ENCODE data around the gene AGBL1.

AGBL1 gene

DNA sequence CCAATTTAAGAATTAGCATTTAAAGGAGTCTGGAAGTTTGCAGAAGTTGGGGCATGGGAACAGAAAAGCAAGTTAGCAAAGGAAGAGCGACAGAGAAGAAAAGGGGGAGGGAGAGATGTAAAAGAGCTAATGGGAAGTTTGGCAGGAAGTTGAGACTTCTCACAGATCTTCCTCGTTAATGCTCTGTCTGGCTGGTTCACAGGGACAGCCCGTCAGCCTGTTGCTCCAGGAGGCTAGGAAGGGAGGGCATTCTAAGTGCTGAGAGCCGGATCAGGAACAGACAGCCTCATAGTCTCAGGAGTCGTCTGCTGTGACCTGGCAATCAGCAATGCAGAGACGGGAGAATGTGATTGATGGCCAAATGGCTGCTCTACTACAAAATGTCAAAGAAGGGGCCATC lies 150.3 kb downstream of the AGBL1 start:
- no peak for DNase-seq (ENCODE audit: low read depth)
- H3K4me3 ChIP-seq (ENCODE audit: low read depth, low read length): no peak overlapping the region
- TF ChIP-seq, protein P1, sequence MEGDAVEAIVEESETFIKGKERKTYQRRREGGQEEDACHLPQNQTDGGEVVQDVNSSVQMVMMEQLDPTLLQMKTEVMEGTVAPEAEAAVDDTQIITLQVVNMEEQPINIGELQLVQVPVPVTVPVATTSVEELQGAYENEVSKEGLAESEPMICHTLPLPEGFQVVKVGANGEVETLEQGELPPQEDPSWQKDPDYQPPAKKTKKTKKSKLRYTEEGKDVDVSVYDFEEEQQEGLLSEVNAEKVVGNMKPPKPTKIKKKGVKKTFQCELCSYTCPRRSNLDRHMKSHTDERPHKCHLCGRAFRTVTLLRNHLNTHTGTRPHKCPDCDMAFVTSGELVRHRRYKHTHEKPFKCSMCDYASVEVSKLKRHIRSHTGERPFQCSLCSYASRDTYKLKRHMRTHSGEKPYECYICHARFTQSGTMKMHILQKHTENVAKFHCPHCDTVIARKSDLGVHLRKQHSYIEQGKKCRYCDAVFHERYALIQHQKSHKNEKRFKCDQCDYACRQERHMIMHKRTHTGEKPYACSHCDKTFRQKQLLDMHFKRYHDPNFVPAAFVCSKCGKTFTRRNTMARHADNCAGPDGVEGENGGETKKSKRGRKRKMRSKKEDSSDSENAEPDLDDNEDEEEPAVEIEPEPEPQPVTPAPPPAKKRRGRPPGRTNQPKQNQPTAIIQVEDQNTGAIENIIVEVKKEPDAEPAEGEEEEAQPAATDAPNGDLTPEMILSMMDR (conservative IDR thresholded peaks at IDR 0.05; ENCODE audit: low read depth, low read length): no peak

DNA sequence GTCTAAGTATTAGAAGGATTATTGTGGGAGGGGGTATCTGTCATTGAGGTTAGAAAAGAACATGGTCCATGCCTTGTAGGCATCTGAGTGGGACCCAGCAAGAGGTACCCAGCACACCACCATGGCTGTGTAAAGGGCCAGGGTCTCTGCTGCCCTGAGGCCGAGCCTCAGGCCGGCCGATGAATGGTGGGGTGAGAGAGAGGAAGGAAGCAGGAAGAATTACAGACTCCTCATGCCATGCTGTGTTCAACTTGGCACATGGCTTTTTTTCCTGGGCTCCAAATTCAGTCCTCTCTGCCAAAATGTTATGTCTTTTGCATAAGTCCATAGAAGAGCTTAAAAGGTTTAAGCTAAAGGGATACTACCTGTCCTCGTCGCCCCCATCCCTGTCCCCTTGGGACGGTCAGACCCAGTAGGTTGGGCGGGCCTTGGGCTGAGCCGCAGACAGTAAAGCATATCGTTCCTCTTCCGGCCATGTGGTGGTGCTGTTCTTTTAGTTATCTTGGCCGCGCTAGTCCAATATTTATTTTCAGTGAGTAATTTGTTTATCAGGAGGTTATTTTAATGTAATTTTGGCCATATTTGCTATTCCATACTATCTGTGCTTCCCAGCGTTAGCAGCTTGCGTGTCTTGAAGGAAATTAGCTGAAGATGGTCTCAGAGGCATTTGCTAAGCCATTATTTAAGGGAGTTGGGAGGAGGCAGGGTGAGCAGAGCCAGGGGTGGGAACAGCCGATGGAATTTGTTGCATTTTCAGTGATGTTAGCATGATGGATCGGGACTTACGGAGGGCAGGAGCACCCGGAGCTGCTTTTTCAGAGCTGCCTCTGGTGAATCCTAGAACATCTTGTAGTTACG lies 152.4 kb downstream of the AGBL1 start:
- H3K4me3 ChIP-seq (ENCODE audit: low read depth, low read length): no peak overlapping the region
- TF ChIP-seq, protein P1 (conservative IDR thresholded peaks at IDR 0.05; ENCODE audit: low read depth, low read length): peak; percentile 41
- peak; percentile 20 for DNase-seq (ENCODE audit: low read depth)

DNA sequence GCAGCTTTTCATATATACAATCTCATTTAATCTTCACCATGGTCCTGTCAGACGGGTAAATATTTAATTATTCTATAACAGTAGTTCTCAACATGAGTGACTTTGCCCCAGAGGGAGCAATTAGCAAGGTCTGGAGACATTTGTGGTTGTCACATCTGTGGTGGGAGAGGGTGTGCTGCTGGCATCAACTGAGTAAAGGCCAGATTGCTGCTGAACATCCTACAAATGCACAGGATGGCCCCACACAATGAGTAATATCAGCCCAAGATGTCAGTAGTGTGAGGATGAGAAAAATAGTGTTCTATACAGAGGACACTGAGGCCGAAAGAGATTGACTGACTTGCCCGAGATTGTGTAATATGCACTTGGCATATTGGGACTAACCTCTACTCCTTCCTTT lies 156.0 kb downstream of the AGBL1 start:
- TF ChIP-seq, protein P1 (conservative IDR thresholded peaks at IDR 0.05; ENCODE audit: low read depth, low read length): no peak
- no peak for DNase-seq (ENCODE audit: low read depth)
- no peak overlapping the region for H3K4me3 ChIP-seq (ENCODE audit: low read depth, low read length)

DNA sequence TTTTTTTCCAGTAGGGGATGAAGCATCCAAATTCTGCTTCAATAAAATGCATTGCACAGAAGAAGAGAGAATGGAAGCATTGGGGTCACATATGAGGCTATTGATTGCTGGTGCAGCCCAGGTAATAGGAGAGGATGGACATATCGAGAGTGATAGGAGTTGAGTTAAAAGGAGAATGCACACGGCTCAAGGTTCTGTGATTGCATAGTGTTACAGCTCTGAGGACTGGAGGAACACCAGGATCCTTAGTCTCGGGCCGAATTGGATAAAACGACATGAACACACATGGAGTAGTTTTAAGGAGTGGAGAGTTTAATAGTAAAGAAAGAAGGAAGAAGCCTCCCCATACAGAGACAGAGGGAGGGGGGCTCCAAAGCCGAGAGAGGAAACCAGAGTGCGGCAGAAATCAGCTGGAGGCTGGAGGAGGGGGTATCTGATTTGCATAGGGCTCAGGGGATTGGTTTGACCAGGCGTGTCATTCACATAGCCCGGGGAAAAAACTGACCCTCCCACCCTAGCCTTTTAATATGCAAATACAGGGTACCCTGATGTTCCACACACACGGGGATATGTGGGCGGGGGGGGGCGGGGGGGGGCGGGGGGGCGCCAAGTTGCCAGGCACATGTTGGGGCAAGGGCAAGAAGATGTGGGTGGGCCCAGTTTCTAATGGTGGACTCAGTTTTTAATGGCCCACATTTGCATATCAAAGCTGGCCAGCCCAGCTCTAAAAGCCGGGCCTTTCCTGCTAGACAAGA lies 156.9 kb downstream of the AGBL1 start:
- no peak for DNase-seq (ENCODE audit: low read depth)
- TF ChIP-seq, protein P1 (conservative IDR thresholded peaks at IDR 0.05; ENCODE audit: low read depth, low read length): no peak
- H3K4me3 ChIP-seq (ENCODE audit: low read depth, low read length): no peak overlapping the region

DNA sequence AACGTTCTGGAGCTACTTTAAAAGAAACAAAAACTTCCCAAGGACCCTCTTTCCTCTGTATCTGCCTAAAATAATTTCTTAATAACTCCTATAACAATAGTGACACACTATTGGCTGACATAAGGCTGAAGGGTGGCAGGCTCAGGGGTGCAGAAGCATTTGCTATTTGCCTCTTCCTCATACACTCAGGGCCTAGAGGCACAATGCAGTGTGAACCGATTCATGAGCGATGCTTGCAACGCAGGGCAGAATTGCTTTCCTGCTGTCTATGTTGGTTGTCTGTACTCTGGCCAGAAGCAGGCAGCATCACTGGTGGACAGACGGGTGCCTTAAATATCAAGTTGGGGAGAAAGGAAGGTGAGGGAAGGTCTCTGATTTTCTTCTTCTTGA lies 157.4 kb downstream of the AGBL1 start:
- no peak overlapping the region for H3K4me3 ChIP-seq (ENCODE audit: low read depth, low read length)
- TF ChIP-seq, protein P1 (conservative IDR thresholded peaks at IDR 0.05; ENCODE audit: low read depth, low read length): no peak
- no peak for DNase-seq (ENCODE audit: low read depth)

DNA sequence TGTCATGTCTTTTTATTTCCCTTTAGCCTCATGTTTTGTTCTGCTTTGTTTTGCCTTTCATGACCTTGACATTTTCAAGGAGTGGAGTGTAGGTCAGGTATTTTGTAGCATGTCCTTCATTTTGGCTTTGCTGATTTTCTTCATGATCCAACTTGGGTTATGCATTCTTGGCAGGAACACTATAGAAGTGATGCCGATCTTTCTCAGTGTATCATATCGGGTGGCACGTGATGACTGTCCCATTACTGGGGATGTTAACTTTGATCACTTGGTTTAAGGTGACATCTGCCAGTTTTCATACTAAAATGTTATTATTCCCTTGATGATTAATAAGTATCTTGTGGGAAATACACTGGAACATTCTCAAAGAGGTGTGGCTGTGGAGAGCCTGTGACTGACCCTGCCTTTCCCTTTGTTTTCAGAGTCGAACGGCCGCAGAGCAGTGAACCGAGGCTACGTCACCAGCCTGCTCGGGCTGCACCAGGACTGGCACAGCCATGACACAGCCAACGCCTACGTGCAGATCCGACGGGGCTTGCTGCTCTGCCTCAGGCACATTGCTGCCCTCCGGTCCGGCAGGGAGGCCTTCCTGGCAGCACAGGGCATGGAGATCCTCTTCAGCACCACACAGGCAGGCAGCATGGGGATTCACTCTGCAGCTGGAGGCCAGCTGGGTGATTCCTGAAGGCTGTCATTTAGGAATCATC lies 167.7 kb downstream of the AGBL1 start:
- TF ChIP-seq, protein P1 (conservative IDR thresholded peaks at IDR 0.05; ENCODE audit: low read depth, low read length): no peak
- H3K4me3 ChIP-seq (ENCODE audit: low read depth, low read length): no peak overlapping the region
- no peak for DNase-seq (ENCODE audit: low read depth)

Measured in choroid plexus epithelial cell (primary cell).